Liver (tissue), 9 donors: Measurements from ENCODE around the gene HEATR3. TPM values are rescaled to one million over a fixed set of nuclear protein-coding genes. Genes with fewer than 3 reads are reported as not detected.
A peak's percentile ranks its signal among the peaks of the same experiment; 100 is the strongest.

ENCODE experiments used
- DNase-seq: peaks from one replicate; pipeline ENCODE4 v3.0.0-alpha.2; 2017; ENCODE audit warnings: low spot score
- H3K27ac ChIP-seq, 2 donors: one replicate each; pipeline ENCODE4 v1.7.0; 2013; ENCODE audit warnings: inconsistent platforms in 2 of 2, low read length in 2 of 2, control low read depth in 1 of 2, low read depth in 1 of 2, mild to moderate bottlenecking in 1 of 2
- H3K27me3 ChIP-seq, 4 donors: one replicate each; pipeline versions ENCODE4 v1.6.1 to v1.7.0; 2013; ENCODE audit warnings: low read length in 3 of 4, inconsistent platforms in 1 of 4, mild to moderate bottlenecking in 1 of 4, moderate library complexity in 1 of 4; ENCODE audit not compliant: control insufficient read depth in 4 of 4, insufficient read depth in 4 of 4
- H3K36me3 ChIP-seq, 4 donors: one replicate each; pipeline versions ENCODE4 v1.6.1 to v1.7.0; 2013; ENCODE audit warnings: low read length in 3 of 4, mild to moderate bottlenecking in 3 of 4, low read depth in 1 of 4, moderate library complexity in 1 of 4; ENCODE audit not compliant: control insufficient read depth in 4 of 4, insufficient read depth in 3 of 4
- H3K4me1 ChIP-seq, 4 donors: one replicate each; pipeline versions ENCODE4 v1.6.1 to v1.7.0; 2013; ENCODE audit warnings: low read length in 3 of 4, mild to moderate bottlenecking in 3 of 4, moderate library complexity in 1 of 4; ENCODE audit not compliant: control insufficient read depth in 4 of 4, insufficient read depth in 4 of 4
- H3K4me3 ChIP-seq, 3 donors: one replicate each; pipeline versions ENCODE4 v1.6.1 to v1.7.0; 2013; ENCODE audit warnings: low read length in 3 of 3, control low read depth in 1 of 3, low read depth in 1 of 3, mild to moderate bottlenecking in 1 of 3
- H3K9ac ChIP-seq, 2 donors: one replicate each; pipeline ENCODE4 v1.7.0; 2013; ENCODE audit warnings: low read length in 2 of 2, mild to moderate bottlenecking in 2 of 2, moderate library complexity in 2 of 2, control low read depth in 1 of 2, low read depth in 1 of 2
- H3K9me3 ChIP-seq, 4 donors: one replicate each; pipeline versions ENCODE4 v1.6.1 to v1.7.0; 2013; ENCODE audit warnings: low read length in 3 of 4; ENCODE audit not compliant: control insufficient read depth in 4 of 4
- EGR1 ChIP-seq, 2 donors: IDR thresholded peaks; 2 replicates each; pipeline ENCODE4 v1.6.1; 2016 to 2018; ENCODE audit warnings: antibody characterized with exemption in 2 of 2, low read depth in 2 of 2
- FOXA1 ChIP-seq: IDR thresholded peaks from 2 replicates; pipeline ENCODE4 v1.6.1; 2016; ENCODE audit warnings: antibody characterized with exemption
- FOXA2 ChIP-seq: IDR thresholded peaks from 2 replicates; pipeline ENCODE4 v1.6.1; 2016; ENCODE audit warnings: antibody characterized with exemption
- GABPA ChIP-seq, 2 donors: IDR thresholded peaks in 1 of 2; conservative IDR thresholded peaks in 1 of 2; 2 replicates each; pipeline ENCODE4 v1.6.1; 2016; ENCODE audit warnings: antibody characterized with exemption in 2 of 2, mild to moderate bottlenecking in 1 of 2, moderate library complexity in 1 of 2
- HNF4A ChIP-seq, 2 donors: conservative IDR thresholded peaks; 2 replicates each; pipeline ENCODE4 v1.6.1; 2016; ENCODE audit warnings: antibody characterized with exemption in 2 of 2, mild to moderate bottlenecking in 2 of 2
- HNF4G ChIP-seq: IDR thresholded peaks from 2 replicates; pipeline ENCODE4 v1.6.1; 2016; ENCODE audit warnings: antibody characterized with exemption
- JUND ChIP-seq, 2 donors: IDR thresholded peaks; 2 replicates each; pipeline ENCODE4 v1.6.1; 2016; ENCODE audit warnings: antibody characterized with exemption in 2 of 2
- NR2F2 ChIP-seq: IDR thresholded peaks from 2 replicates; pipeline ENCODE4 v1.6.1; 2016; ENCODE audit warnings: antibody characterized with exemption
- RAD21 ChIP-seq, 2 donors: IDR thresholded peaks; 2 replicates each; pipeline ENCODE4 v1.6.1; 2016; ENCODE audit warnings: antibody characterized with exemption in 2 of 2, mild to moderate bottlenecking in 2 of 2
- RXRA ChIP-seq, 2 donors: IDR thresholded peaks; 2 replicates each; pipeline ENCODE4 v1.6.1; 2017 to 2018; ENCODE audit warnings: antibody characterized with exemption in 2 of 2, mild to moderate bottlenecking in 1 of 2
- SP1 ChIP-seq: IDR thresholded peaks from 2 replicates; pipeline ENCODE4 v1.6.1; 2018; ENCODE audit warnings: antibody characterized with exemption, mild to moderate bottlenecking
- TAF1 ChIP-seq: conservative IDR thresholded peaks from 2 replicates; pipeline ENCODE4 v1.6.1; 2016; ENCODE audit warnings: antibody characterized with exemption, mild to moderate bottlenecking
- YY1 ChIP-seq: IDR thresholded peaks from 2 replicates; pipeline ENCODE4 v1.6.1; 2016; ENCODE audit warnings: antibody characterized with exemption, mild to moderate bottlenecking
- WGBS: extraction: QIAGEN DNeasy Blood & Tissue Kit; methylation state at CpG from one replicate; pipeline ENCODE4 v1.1.7; 2013; 5-methylcytosine and 5-hydroxymethylcytosine counted together
- polyA plus RNA-seq, 2 donors: library from polyadenylated mRNA; stranded (reverse) in 1 of 2; unstranded in 1 of 2; fragments of 200-250 nt in 1 of 2; fragments of >200 nt in 1 of 2; fragmentation: Nextera tagmentation in 1 of 2; extraction: Ambion mirVana in 1 of 2; gene quantifications; one replicate each; pipeline versions ENCODE4 v1.2.1 to v1.2.3, GENCODE V29; 2013 to 2015
- total RNA-seq, 2 donors: library from RNA; depleted of rRNA; stranded (reverse); fragments of >200 nt; gene quantifications; one replicate each; pipeline ENCODE4 v1.2.3, GENCODE V29; 2014
- TF ChIP-seq, protein P1 (sequence below): IDR thresholded peaks from 2 replicates; pipeline ENCODE4 v1.6.1; 2016; ENCODE audit warnings: antibody characterized with exemption
- TF ChIP-seq, protein P2 (sequence below): IDR thresholded peaks from 2 replicates; pipeline ENCODE4 v1.6.1; 2016; ENCODE audit warnings: antibody characterized with exemption
- TF ChIP-seq, protein P3 (sequence below): IDR thresholded peaks from 2 replicates; pipeline ENCODE4 v1.6.1; 2016; ENCODE audit warnings: antibody characterized with exemption, mild to moderate bottlenecking
- TF ChIP-seq, protein P4 (sequence below): IDR thresholded peaks from 2 replicates; pipeline ENCODE4 v1.6.1; 2016; ENCODE audit warnings: antibody characterized with exemption
- TF ChIP-seq, protein P5 (sequence below): fragments of 150-350 bp; IDR thresholded peaks from 2 replicates; pipeline ENCODE4 v1.5.1; 2017; ENCODE audit warnings: improper control_type of control experiment, low read depth, low read length; ENCODE audit not compliant: missing input control
- donor health status: healthy.
- donor health status: healthy.
- donor health status: healthy.
- donor health status: healthy.
- donor health status: healthy.

HEATR3 gene
- total and polyA plus RNA-seq, 4 donors, result 3.8 to 24.3 (median 9.7) TPM

DNA sequence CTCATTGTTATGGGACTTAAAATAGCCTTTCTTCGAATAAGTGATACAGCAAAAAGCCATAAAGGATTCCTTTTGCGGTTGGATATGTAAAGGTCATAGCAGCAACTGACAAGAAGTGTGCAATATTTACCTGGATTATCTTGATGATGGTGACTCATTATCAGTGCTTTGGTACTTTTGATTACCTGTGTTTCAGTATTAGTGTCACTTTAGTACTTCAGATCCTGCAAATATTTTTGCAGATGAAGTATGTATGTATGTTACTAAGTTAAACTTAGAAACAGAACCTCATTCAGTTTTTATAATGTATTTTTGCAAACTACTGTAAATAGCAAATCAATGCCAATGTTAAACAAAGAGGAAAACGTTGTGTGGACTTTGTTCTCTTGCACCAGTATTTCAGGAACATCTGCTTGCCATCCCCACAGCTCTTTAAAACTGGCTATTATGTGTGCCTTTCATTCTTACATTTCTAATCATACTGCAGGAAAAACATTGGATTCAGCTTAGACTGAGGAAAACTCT, 30.2 kb upstream of the HEATR3 start:
- Histone ChIP-seq H3K4me3 (no peak overlapping the region), H3K27me3 (no peaks in the 10 kb centered on the region), H3K27ac (peak overlapping the region in 1 of 2 donors; percentile 40), H3K9me3 (no peaks in the 10 kb centered on the region), H3K4me1 (peaks cover 3 to 9% (median 5%) of the 10 kb centered on the region in 4 donors), H3K9ac (peak overlapping the region in 1 of 2 donors; percentile 14), H3K36me3 (peaks cover 0 to 22% (median 4%) of the 10 kb centered on the region in 4 donors)
- peak; percentile 48 for TF ChIP-seq FOXA1
- TF ChIP-seq FOXA2, result peak; percentile 63
- TF ChIP-seq, protein P1, sequence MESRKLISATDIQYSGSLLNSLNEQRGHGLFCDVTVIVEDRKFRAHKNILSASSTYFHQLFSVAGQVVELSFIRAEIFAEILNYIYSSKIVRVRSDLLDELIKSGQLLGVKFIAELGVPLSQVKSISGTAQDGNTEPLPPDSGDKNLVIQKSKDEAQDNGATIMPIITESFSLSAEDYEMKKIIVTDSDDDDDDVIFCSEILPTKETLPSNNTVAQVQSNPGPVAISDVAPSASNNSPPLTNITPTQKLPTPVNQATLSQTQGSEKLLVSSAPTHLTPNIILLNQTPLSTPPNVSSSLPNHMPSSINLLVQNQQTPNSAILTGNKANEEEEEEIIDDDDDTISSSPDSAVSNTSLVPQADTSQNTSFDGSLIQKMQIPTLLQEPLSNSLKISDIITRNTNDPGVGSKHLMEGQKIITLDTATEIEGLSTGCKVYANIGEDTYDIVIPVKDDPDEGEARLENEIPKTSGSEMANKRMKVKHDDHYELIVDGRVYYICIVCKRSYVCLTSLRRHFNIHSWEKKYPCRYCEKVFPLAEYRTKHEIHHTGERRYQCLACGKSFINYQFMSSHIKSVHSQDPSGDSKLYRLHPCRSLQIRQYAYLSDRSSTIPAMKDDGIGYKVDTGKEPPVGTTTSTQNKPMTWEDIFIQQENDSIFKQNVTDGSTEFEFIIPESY, result peak; percentile 26
- TF ChIP-seq, protein P2, sequence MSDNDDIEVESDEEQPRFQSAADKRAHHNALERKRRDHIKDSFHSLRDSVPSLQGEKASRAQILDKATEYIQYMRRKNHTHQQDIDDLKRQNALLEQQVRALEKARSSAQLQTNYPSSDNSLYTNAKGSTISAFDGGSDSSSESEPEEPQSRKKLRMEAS, result peak; percentile 9
- peak; percentile 39 for TF ChIP-seq YY1
- TF ChIP-seq TAF1, result no peak
- TF ChIP-seq, protein P3, sequence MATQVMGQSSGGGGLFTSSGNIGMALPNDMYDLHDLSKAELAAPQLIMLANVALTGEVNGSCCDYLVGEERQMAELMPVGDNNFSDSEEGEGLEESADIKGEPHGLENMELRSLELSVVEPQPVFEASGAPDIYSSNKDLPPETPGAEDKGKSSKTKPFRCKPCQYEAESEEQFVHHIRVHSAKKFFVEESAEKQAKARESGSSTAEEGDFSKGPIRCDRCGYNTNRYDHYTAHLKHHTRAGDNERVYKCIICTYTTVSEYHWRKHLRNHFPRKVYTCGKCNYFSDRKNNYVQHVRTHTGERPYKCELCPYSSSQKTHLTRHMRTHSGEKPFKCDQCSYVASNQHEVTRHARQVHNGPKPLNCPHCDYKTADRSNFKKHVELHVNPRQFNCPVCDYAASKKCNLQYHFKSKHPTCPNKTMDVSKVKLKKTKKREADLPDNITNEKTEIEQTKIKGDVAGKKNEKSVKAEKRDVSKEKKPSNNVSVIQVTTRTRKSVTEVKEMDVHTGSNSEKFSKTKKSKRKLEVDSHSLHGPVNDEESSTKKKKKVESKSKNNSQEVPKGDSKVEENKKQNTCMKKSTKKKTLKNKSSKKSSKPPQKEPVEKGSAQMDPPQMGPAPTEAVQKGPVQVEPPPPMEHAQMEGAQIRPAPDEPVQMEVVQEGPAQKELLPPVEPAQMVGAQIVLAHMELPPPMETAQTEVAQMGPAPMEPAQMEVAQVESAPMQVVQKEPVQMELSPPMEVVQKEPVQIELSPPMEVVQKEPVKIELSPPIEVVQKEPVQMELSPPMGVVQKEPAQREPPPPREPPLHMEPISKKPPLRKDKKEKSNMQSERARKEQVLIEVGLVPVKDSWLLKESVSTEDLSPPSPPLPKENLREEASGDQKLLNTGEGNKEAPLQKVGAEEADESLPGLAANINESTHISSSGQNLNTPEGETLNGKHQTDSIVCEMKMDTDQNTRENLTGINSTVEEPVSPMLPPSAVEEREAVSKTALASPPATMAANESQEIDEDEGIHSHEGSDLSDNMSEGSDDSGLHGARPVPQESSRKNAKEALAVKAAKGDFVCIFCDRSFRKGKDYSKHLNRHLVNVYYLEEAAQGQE, result no peak
- TF ChIP-seq, protein P4, sequence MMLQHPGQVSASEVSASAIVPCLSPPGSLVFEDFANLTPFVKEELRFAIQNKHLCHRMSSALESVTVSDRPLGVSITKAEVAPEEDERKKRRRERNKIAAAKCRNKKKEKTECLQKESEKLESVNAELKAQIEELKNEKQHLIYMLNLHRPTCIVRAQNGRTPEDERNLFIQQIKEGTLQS, result peak; percentile 68
- TF ChIP-seq SP1, result peak; percentile 63
- TF ChIP-seq GABPA (IDR thresholded peaks at IDR 0.05 in 1 of 2, conservative IDR thresholded peaks at IDR 0.05 in 1 of 2), result no peak
- TF ChIP-seq, protein P5, sequence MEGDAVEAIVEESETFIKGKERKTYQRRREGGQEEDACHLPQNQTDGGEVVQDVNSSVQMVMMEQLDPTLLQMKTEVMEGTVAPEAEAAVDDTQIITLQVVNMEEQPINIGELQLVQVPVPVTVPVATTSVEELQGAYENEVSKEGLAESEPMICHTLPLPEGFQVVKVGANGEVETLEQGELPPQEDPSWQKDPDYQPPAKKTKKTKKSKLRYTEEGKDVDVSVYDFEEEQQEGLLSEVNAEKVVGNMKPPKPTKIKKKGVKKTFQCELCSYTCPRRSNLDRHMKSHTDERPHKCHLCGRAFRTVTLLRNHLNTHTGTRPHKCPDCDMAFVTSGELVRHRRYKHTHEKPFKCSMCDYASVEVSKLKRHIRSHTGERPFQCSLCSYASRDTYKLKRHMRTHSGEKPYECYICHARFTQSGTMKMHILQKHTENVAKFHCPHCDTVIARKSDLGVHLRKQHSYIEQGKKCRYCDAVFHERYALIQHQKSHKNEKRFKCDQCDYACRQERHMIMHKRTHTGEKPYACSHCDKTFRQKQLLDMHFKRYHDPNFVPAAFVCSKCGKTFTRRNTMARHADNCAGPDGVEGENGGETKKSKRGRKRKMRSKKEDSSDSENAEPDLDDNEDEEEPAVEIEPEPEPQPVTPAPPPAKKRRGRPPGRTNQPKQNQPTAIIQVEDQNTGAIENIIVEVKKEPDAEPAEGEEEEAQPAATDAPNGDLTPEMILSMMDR, result no peak
- peak; percentile 20 to 51 for TF ChIP-seq RXRA (IDR thresholded peaks at IDR 0.05)
- no peak for TF ChIP-seq RAD21 (IDR thresholded peaks at IDR 0.05)
- peak; percentile 38 for TF ChIP-seq HNF4G
- peak; percentile 92 to 93 for TF ChIP-seq JUND (IDR thresholded peaks at IDR 0.05)
- no peak for TF ChIP-seq NR2F2
- no peak for TF ChIP-seq EGR1 (IDR thresholded peaks at IDR 0.05; ENCODE audit: low read depth in 2 of 2)
- peak; percentile 77 to 83 for TF ChIP-seq HNF4A (conservative IDR thresholded peaks at IDR 0.05)
- no peak for DNase-seq
- WGBS, result 39% methylated on average over 3 of the region's 3 CpGs
